ENCODE data around the gene CETP. TPM values are rescaled to one million over a fixed set of nuclear protein-coding genes. Genes with fewer than 3 reads are reported as not detected.

The CETP gene
- total RNA-seq, 4 donors from 2014 or later, result 0.55 TPM; not detected in 3

DNA sequence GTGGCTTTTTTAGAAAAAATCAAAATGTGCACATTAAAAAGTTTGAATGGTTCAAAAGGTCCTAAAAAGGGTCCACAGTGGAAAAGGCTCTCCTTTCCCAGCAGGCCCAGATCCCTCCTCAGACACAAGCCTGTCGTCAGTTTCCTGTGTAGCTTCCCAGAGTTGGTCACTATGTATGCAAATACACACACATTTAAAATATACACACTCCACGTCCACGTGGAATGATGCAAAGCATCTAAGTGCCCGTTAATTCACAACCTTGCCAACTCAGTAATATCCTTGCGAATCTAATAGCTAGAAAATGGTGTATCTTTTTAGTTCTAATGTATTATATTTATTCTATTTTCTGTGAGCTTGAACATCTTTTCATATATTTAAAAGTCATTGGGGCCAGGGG is 45.3 kb downstream of the CETP start:
- Histone ChIP-seq H3K36me3 (no peaks in the 10 kb centered on the region), H3K27ac (no peak overlapping the region), H3K27me3 (no peaks in the 10 kb centered on the region), H3K9me3 (no peaks in the 10 kb centered on the region), H3K4me1 (no peaks in the 10 kb centered on the region), H3K4me3 (no peak overlapping the region)
- intact Hi-C loops (cut with DNase I; ENCODE audit: low total_unique reads) (no loop called here), in situ Hi-C loops (cut with MboI; ENCODE audit: low pct_ligation_motif_present in 1 of 4, low pct_unique_long_range_greater_than_20kb in 1 of 4, low sequenced_read_pairs in 3 of 4) (no loop called here)
- 53 to 63% methylated on average over 3 to 5 of the region's 5 CpGs for WGBS, 2 donors (ENCODE audit: low coverage in 1 of 2)
- no peak for DNase-seq
- TF ChIP-seq POLR2AphosphoS5 (IDR thresholded peaks at IDR 0.05) (no peak), EP300 (IDR thresholded peaks at IDR 0.05; ENCODE audit: low read depth) (no peak), POLR2A (IDR thresholded peaks at IDR 0.05) (no peak)
- TF ChIP-seq, protein P1, sequence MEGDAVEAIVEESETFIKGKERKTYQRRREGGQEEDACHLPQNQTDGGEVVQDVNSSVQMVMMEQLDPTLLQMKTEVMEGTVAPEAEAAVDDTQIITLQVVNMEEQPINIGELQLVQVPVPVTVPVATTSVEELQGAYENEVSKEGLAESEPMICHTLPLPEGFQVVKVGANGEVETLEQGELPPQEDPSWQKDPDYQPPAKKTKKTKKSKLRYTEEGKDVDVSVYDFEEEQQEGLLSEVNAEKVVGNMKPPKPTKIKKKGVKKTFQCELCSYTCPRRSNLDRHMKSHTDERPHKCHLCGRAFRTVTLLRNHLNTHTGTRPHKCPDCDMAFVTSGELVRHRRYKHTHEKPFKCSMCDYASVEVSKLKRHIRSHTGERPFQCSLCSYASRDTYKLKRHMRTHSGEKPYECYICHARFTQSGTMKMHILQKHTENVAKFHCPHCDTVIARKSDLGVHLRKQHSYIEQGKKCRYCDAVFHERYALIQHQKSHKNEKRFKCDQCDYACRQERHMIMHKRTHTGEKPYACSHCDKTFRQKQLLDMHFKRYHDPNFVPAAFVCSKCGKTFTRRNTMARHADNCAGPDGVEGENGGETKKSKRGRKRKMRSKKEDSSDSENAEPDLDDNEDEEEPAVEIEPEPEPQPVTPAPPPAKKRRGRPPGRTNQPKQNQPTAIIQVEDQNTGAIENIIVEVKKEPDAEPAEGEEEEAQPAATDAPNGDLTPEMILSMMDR (IDR thresholded peaks at IDR 0.05), result no peak

DNA sequence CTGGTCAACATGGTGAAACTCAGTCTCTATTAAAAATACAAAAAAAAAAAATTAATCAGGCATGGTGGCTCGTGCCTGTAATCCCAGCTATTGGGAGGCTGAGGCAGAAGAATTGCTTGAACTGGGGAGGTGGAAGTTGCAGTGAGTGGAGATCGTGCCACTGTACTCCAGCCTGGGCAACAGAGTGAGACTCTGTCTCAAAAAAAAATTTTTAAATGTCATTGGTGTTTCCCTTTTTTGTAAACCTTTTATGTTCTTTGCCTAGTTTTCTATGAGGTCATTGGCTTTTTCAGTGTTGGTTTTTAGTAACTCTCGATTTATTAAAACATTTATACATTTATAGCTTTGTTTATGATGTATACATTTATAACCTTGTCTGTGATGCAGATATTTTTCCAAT is 45.8 kb downstream of the CETP start:
- intact Hi-C loops (cut with DNase I; ENCODE audit: low total_unique reads), result no loop called here
- Histone ChIP-seq H3K27ac (no peak overlapping the region), H3K36me3 (no peaks in the 10 kb centered on the region), H3K4me3 (no peak overlapping the region), H3K9me3 (no peaks in the 10 kb centered on the region), H3K27me3 (no peaks in the 10 kb centered on the region), H3K4me1 (no peaks in the 10 kb centered on the region)
- 76 to 77% methylated on average over 3 of the region's 3 CpGs for WGBS, 2 donors (ENCODE audit: low coverage in 1 of 2)
- TF ChIP-seq POLR2A (IDR thresholded peaks at IDR 0.05) (no peak), POLR2AphosphoS5 (IDR thresholded peaks at IDR 0.05) (no peak), EP300 (IDR thresholded peaks at IDR 0.05; ENCODE audit: low read depth) (no peak)
- TF ChIP-seq, protein P1 (IDR thresholded peaks at IDR 0.05), result no peak
- no peak for DNase-seq
- in situ Hi-C loops (cut with MboI; ENCODE audit: low pct_ligation_motif_present in 1 of 4, low pct_unique_long_range_greater_than_20kb in 1 of 4, low sequenced_read_pairs in 3 of 4), result no loop called here

DNA sequence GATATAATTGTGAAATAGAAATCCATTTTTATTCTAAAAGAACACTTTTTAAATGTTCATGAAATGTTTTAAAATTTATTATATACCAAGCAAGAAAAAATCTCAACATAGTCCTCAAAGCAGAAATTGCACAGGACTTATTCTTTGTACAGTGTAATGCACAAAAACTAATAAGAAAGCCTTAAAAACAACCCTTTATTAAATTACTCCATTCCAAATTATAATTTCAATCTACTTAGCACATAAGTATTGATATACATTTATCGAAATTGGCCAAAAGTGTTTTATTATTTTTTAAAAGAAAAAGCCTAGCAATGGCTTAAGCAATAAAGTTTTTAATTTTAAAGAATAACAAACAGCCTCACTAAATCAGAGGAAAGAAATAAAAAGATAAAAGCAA is 46.7 kb downstream of the CETP start:
- TF ChIP-seq POLR2A (IDR thresholded peaks at IDR 0.05) (no peak), EP300 (IDR thresholded peaks at IDR 0.05; ENCODE audit: low read depth) (no peak), POLR2AphosphoS5 (IDR thresholded peaks at IDR 0.05) (no peak)
- TF ChIP-seq, protein P1 (IDR thresholded peaks at IDR 0.05), result no peak
- Histone ChIP-seq H3K27me3 (no peaks in the 10 kb centered on the region), H3K9me3 (no peaks in the 10 kb centered on the region), H3K36me3 (no peaks in the 10 kb centered on the region), H3K27ac (no peak overlapping the region), H3K4me1 (peaks cover 0 to under 1% (median 0%) of the 10 kb centered on the region in 4 donors), H3K4me3 (no peak overlapping the region)
- WGBS, 2 donors (ENCODE audit: low coverage in 1 of 2), result 95 to 96% methylated on average over 1 of the region's 1 CpG
- intact Hi-C loops (cut with DNase I; ENCODE audit: low total_unique reads), result no loop called here
- in situ Hi-C loops (cut with MboI; ENCODE audit: low pct_ligation_motif_present in 1 of 4, low pct_unique_long_range_greater_than_20kb in 1 of 4, low sequenced_read_pairs in 3 of 4), result no loop called here
- no peak for DNase-seq

DNA sequence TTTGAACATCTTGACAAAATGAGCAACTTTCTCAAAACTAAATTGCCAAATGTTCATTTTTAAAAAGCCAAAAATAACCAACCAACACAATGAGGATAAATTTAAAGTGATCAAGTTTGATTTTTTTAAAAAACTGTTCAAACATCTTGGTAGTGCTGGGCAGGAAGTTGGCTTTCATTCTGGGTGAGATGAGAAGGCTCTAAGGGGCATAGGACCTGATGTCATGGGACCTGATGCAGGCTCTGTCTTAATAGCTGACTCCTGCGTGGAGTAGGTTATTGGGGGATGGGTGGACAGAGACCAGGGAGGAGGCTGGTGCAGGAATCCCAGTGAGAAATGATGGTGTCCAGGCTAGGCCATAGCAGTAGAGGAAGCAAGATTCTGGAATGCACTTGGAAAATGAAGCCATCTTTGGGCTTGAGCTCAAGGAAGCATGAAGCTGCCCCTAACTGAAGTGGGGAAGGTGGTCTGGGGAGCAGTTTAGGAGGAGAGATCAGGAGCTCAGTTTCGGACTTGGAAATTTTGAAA is 48.0 kb downstream of the CETP start:
- intact Hi-C loops (cut with DNase I; ENCODE audit: low total_unique reads), result no loop called here
- Histone ChIP-seq H3K27ac (no peak overlapping the region), H3K9me3 (no peaks in the 10 kb centered on the region), H3K27me3 (no peaks in the 10 kb centered on the region), H3K4me1 (peaks cover 0 to 14% (median 2%) of the 10 kb centered on the region in 4 donors), H3K4me3 (no peak overlapping the region), H3K36me3 (no peaks in the 10 kb centered on the region)
- TF ChIP-seq POLR2AphosphoS5 (IDR thresholded peaks at IDR 0.05) (no peak), POLR2A (IDR thresholded peaks at IDR 0.05) (no peak), EP300 (IDR thresholded peaks at IDR 0.05; ENCODE audit: low read depth) (no peak)
- TF ChIP-seq, protein P1 (IDR thresholded peaks at IDR 0.05), result no peak
- no peak for DNase-seq
- WGBS, 2 donors (ENCODE audit: low coverage in 1 of 2), result 100% methylated on average over 1 to 2 of the region's 2 CpGs
- in situ Hi-C loops (cut with MboI; ENCODE audit: low pct_ligation_motif_present in 1 of 4, low pct_unique_long_range_greater_than_20kb in 1 of 4, low sequenced_read_pairs in 3 of 4), result no loop called here
